GM21515 (cell line): Measurements from ENCODE around the gene XYLT2.
"Not testable (repeated sequence)": the region's sequence is repeated elsewhere in the genome, so short reads cannot be mapped to it uniquely, and the experiment has no call there.

Source experiments
- ATAC-seq: cut with Tn5 transposase; IDR thresholded peaks from one replicate; pipeline ENCODE4 v1.9.1; 2021; ENCODE audit not compliant: unreplicated experiment

The XYLT2 gene

DNA sequence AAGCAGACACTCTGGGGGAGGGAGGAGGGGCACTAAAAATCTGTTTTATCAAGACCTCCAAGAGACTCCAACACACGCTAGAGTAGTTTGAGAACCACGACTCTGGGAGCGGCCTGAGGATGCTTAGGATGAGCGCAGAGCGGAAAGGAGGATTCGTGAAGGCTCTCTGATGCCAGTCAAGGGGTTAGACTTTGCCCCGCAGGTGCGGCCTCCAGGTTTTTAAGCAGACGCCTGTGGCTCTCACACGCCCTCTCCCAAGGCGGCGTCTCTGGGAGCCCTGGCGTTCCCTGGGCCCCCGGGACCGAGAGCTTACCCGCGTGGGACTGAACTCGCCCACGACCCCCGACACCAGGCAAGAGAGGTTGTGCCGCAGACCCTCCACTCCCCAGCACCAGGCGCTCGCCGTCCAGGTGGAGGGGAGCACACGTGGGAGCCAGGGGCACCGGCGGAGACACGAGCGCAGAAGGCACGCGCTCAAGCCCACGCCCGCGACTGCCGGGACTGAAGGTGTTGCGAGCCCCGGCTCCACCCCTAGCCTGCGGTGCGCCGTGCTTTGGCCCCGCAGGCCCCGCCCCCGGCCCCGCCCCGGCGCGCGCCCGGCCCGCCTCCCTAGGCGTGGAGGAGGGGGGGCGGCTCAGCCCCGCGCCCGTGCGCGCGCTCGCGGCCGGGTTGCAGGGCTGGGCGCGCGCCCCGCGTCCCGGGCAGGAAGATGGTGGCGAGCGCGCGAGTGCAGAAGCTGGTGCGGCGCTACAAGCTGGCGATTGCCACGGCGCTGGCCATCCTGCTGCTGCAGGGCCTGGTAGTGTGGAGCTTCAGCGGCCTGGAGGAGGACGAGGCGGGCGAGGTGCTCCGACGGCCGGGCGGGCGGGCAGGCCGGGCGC is at the start of gene XYLT2:
Gene XYLT2, plus strand, starts transcription at position 695 of the 881 bp plus-strand sequence. Its CDS starts 15 bp downstream, at position 710.
- ATAC-seq, result peak; percentile 81

GRCh38 chr17:50297407-50297865 is 48.5 kb upstream of the XYLT2 start:
- ATAC-seq, result no peak

GRCh38 chr17:50298018-50298417 is 47.9 kb upstream of the XYLT2 start:
- ATAC-seq, result no peak

- no peak for ATAC-seq
Observed at GRCh38 chr17:50299776-50300175, 46.1 kb upstream of the XYLT2 start.

GRCh38 chr17:50300824-50301223 is 45.1 kb upstream of the XYLT2 start:
- ATAC-seq, result not testable (repeated sequence)

GRCh38 chr17:50301891-50302584 is 43.9 kb upstream of the XYLT2 start:
- ATAC-seq, result no peak

DNA sequence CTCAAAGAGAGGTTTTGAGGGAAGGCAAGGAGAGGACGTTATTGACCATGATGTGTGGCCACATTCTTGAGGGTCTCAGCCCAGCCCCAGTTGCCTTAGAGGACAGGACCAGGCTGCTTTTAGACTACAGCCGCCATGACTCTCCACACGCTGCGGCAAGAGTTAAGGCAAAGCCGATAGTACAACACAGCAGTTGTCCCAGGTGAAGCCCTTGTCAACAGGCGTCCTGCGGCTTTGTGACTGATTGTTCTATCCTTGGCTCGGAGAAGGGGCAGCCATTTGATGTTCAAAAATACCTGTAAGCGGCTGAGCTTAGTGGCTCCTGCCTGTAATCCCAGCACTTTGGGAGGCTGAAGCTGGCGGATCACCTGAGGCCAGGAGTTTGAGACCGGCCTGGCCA is 42.9 kb upstream of the XYLT2 start:
- ATAC-seq, result no peak

- ATAC-seq, result no peak
Observed at GRCh38 chr17:50303596-50303995, 42.3 kb upstream of the XYLT2 start.

- ATAC-seq, result no peak
Observed at GRCh38 chr17:50304781-50305404, 41.0 kb upstream of the XYLT2 start.

GRCh38 chr17:50307654-50308053 is 38.3 kb upstream of the XYLT2 start:
- ATAC-seq, result no peak

DNA sequence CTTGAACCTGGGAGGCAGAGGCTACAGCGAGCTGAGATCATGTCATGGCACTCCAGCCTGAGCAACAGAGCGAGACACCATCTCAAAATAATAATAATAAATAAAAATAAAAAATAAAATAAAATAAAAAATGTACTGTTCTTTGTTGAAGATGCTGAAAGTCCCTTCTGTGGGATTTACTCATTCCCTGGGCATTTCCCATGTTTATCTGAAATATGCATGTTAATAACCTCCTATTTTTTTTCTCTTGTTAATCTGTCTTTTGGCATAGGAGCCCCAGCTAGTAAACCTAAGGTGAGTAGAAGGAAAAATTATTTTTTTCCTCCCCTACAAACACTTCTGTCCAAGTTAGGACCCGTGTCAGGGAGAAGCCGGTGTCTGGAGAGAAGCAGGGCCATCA is 37.3 kb upstream of the XYLT2 start:
- ATAC-seq, result no peak

GRCh38 chr17:50310455-50311111 is 35.3 kb upstream of the XYLT2 start:
- ATAC-seq, result no peak

- no peak for ATAC-seq
Observed at GRCh38 chr17:50311112-50311460, 34.8 kb upstream of the XYLT2 start.

GRCh38 chr17:50311483-50311882 is 34.4 kb upstream of the XYLT2 start:
- no peak for ATAC-seq

GRCh38 chr17:50312308-50312707 is 33.6 kb upstream of the XYLT2 start:
- no peak for ATAC-seq

DNA sequence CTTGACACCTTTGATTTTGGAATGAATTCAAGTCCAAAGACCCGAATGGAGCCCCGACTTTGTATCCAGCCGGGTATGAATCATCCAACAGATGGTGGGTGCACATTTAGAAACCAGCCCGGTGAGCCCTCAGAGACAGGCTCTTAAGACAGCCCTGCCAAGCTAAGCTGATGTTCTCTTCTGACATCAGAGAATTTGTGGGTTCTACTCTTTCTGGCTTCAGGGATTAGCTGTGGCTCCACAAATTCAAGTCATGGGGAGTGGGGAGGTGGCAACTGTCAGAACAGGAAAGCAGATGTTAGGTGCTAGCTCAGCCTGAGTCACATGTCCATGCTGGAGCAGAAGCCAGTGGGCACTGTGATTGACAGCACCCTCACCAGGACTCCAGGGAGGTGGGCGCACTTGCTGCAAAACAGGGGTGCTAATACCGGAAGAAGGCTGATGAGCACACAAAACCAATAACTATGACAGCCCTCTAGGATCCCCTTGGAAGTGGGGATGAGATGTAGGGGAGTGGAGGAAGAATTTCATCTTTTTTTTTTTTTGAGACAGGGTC is 31.4 kb upstream of the XYLT2 start:
- ATAC-seq, result no peak

DNA sequence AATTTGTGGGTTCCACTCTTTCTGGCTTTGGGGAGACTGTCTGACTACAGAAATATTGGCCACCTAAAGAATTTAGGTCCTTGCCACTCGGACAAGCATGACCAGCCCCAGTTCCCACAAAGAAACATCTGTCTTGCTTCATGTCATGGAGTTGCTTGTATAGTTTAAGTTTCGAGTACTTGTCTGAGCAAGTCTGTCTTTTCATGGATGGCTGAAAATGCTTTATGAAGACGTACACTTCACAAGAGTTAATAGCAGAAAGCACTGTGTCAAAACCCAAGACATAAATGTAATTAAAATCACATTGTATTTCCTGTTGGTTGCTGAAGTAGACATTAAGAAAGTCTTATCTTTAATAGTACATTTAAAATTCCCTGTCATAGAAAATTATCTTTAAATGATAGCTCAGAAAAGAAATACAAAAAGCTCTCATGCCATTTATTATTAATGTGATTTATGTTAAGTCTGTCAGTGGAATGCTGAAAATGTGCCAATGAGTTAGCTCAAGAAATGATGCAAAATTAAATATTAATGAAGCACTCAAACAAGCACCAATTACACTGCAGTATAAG is 29.8 kb upstream of the XYLT2 start:
- no peak for ATAC-seq

- not testable (repeated sequence) for ATAC-seq
Observed at GRCh38 chr17:50316660-50317059, 29.3 kb upstream of the XYLT2 start.

DNA sequence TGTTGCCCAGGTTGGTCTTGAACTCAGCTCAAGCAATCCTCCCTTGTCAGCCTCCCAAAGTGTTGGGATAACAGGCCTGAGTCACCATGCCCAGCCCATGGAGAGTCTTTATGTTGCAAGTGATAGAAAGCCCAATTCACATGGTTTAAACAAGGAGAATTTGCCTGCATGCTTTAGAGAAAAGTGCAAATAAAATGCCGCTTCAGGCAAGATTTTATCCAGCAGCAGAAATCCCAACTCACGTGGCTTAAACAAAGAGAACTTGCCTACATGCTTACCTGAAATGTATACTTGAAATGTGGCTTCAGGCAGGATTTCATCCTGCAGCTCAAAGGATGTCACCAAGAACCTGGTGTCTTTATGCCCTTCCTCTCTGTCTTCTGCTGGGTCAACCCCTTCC is 28.8 kb upstream of the XYLT2 start:
- ATAC-seq, result no peak

DNA sequence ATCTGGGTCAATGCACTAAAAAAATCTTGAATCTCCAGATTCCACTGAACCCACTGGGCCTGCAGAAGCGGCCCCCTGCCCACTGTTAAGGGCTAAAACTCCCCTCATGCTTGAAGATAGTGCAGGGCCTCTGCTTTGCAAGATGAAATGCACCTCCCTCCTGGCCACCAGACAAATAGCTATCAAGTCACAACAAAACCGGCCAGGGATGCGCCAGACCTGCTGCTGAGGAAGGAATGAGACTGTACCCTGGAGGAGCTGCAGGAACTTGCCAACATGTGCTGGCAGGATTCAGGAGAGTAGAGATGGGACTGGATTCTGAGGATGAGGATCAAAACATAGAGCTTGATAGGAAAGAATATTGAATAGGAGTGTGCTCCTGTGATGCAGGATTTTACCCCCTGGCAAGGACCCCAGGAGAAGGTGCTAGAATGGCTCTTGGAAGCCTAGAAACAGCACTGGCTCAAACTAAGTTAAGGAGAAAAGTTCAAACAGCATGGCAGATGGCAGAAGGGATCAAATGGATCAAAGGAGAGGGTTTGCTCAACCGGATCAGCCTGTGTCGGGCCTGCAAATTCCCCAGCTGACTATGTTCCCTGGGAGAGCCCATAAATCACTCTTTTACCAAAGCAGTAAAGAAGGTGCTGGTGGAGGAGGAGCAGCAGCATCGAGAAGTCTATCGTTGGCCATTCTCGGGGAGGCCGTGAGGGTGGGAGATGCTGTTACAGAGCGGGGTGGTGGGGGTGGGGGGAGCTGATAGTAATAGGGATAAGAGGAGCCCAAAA is 27.2 kb upstream of the XYLT2 start:
- ATAC-seq, result no peak
